ENCODE results near the gene RAB11FIP5. TPM values are rescaled to one million over a fixed set of nuclear protein-coding genes. Genes with fewer than 3 reads are reported as not detected.

Gene RAB11FIP5
- total and polyA plus RNA-seq, 10 of the 15 experiments (the other 5 are each of a cell fraction or from before 2014, with no cell fraction given), result 0.03 to 0.20 (median 0.06) TPM; not detected in 6

DNA sequence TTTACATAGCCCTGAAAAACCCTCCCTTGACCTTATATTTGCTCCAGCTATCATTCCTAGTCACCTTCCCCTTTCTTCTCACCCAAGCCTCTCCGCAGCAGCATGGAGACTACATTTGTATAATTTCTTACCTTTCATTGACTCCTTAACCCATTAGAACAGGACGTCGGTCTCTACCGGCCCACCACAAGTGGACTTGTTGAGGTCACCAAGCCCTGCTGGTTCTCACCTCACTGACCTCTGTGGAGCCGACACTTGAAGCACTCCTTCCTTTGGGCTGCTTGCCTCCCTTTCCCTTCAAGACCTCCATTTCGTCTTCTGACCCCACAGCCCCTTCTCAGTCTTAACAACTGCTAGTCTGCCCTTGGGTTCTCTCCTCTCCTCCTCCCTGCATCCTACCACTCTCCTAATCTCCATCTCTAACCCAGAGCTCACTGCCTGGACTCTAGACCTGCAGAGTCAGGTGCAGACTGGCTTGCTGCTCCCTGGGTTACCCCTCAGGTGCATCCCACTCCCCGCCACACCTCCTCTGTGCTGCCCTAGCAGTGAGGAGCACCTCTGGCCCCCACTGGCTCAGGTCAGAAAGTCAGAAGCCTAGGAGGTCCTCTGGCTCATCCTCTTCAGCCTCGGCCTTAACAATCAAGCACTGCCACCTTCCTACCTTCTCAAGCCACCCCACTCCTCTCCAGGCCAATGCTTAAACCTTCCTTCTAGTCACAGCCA lies 35.9 kb downstream of the RAB11FIP5 start (continued):
- no peak for TF ChIP-seq E4F1 (IDR thresholded peaks at IDR 0.05; ENCODE audit: borderline replicate concordance, partially characterized antibody)
- TF ChIP-seq BACH1 (IDR thresholded peaks at IDR 0.05; ENCODE audit: borderline replicate concordance), result no peak
- no peak for TF ChIP-seq PAX8 (IDR thresholded peaks at IDR 0.05)
- TF ChIP-seq YY1 (IDR thresholded peaks at IDR 0.05; ENCODE audit: low read depth, low read length), result no peak
- TF ChIP-seq KAT2A (conservative IDR thresholded peaks at IDR 0.05; ENCODE audit: control insufficient read depth, low read depth, low read length), result no peak

DNA sequence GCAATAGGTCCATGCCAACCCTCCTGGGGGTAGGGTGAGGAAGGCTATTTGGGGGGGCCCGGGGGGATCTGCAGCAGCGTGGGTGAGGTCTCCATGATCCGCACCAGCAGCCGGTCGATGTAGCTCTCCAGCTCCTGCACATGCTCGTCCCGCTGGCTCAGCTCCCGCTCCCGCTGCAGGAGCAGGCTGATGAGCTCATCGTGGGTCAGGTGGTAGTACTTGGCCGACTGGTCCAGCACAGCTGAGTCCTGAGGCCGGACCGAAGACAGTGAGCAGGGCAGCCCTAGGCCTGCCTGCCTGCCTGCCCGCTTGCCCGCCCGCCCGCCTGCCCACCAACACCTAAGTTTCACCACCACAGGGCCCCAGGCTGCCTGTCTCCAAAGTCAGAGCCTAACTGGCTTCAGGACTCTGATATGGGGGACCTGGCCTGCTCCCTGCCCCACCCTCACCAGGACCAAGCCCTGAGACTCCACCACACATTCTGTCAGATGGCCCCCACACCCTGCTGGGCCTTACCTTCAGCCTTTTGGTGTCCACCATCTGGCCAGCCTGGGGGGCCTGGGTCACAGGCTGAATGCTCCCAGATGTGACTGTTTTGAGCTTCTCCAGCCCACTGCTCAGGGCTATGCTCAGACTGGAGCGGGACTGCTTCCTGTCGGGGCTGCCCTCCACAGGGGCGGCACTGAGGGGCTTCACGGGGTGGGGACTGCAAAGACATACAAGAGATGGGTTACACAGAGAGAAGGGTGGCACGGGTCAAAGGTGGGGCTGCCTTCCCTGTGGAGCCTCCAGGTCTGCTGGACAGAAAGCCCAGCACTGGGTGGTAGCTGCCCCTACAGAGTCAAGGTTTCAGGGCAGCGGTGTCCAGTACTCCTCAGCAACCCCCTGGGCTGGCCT lies 37.0 kb downstream of the RAB11FIP5 start:
- Histone ChIP-seq H2AFZ (ENCODE audit: control insufficient read depth, low read depth, low read length) (no peak overlapping the region), H3K9ac (ENCODE audit: control insufficient read depth, insufficient read depth, low read length) (no peak overlapping the region), H3K4me1 (ENCODE audit: control insufficient read depth, insufficient read depth, low read length) (no peaks in the 10 kb centered on the region), H3K79me2 (ENCODE audit: control insufficient read depth, insufficient read depth, low read length) (peaks cover 2% of the 10 kb centered on the region; the same call in 1 of the 2 replicates), H3K27me3 (replicated peaks in 1 of 2; ENCODE audit: control insufficient read depth in 2 of 2, insufficient read depth in 2 of 2, low read length in 1 of 2) (peaks cover 3 to 9% of the 10 kb centered on the region in 2 experiments; a peak in 3 of 4 replicates), H3K27ac (ENCODE audit: control insufficient read depth, insufficient read depth) (no peak overlapping the region), H3K4me3 (no peak overlapping the region), H3K36me3 (ENCODE audit: control insufficient read depth in 2 of 2, insufficient read depth in 2 of 2, low read length in 1 of 2) (no peaks in the 10 kb centered on the region), H3K9me3 (replicated peaks; ENCODE audit: control insufficient read depth, insufficient read depth, low read length) (no peaks in the 10 kb centered on the region), H4K20me1 (ENCODE audit: control insufficient read depth, insufficient read depth) (no peaks in the 10 kb centered on the region), H3K4me2 (ENCODE audit: control insufficient read depth, insufficient read depth) (no peak overlapping the region)
- no TSS peak for BruUV-seq (replicated peaks)
- DNase-seq (ENCODE audit: low read depth, low spot score), result no peak
- intact Hi-C loops (cut with micrococcal nuclease; ENCODE audit: unreplicated experiment), result no loop called here
- no peak for ATAC-seq
- RAD21 ChIA-PET (ENCODE audit: unreplicated experiment), result no interaction called here
- no peak for TF ChIP-seq MXI1 (IDR thresholded peaks at IDR 0.05; ENCODE audit: low read depth, low read length)
- TF ChIP-seq STAT3 (IDR thresholded peaks at IDR 0.05; ENCODE audit: low read depth, low read length), result no peak
- TF ChIP-seq ZNF217 (IDR thresholded peaks at IDR 0.05), result no peak
- no peak for TF ChIP-seq NR2C2 (IDR thresholded peaks at IDR 0.05; ENCODE audit: borderline replicate concordance, control insufficient read depth, insufficient read length, low read depth)
- no peak for TF ChIP-seq FOXM1 (IDR thresholded peaks at IDR 0.05; ENCODE audit: low read depth, low read length)
- no peak for TF ChIP-seq ZSCAN29 (IDR thresholded peaks at IDR 0.05)
- no peak for TF ChIP-seq POU2F2 (IDR thresholded peaks at IDR 0.05; ENCODE audit: borderline replicate concordance, low read depth, low read length)
- CTCF ChIA-PET, result no interaction called here
- WGBS (ENCODE audit: insufficient coverage, insufficient replicate concordance, low lambda C conversion rate, missing lambda C conversion rate), result 45% methylated on average over 19 of the region's 23 CpGs
- in situ Hi-C loops (cut with MboI), result no loop called here
- SMC1A ChIA-PET (ENCODE audit: uncharacterized antibody, unreplicated experiment), result interaction anchor here (0.7 kb wide), 1 partner anchor 102 kb away, joined by 3 read pairs; no protein-coding TSS in a partner anchor
- POLR2A ChIA-PET, result interaction anchor here (0.7 kb wide), 1 partner anchor 73 kb away, joined by 3 read pairs; no protein-coding TSS in a partner anchor
- no peak for FAIRE-seq
